ENCODE data around the gene PHTF2.

DNA sequence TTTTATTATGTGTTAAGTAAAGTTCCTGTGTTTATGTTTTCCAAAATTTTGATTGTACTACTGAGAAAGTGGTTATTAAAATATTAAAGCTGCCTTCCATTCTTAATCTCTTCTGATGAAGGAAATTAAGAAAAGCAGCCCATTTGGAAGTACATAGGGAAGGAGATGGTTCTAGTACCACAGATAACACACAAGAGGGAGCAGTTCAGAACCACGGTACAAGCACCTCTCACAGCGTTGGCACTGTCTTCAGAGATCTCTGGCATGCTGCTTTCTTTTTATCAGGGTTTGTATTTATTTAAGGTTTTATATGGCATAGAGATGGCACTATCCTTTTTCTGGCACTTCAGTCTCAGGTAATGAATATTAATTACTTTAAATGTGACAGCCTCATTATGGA lies 111.6 kb downstream of the PHTF2 start:
- TF ChIP-seq, protein P1, sequence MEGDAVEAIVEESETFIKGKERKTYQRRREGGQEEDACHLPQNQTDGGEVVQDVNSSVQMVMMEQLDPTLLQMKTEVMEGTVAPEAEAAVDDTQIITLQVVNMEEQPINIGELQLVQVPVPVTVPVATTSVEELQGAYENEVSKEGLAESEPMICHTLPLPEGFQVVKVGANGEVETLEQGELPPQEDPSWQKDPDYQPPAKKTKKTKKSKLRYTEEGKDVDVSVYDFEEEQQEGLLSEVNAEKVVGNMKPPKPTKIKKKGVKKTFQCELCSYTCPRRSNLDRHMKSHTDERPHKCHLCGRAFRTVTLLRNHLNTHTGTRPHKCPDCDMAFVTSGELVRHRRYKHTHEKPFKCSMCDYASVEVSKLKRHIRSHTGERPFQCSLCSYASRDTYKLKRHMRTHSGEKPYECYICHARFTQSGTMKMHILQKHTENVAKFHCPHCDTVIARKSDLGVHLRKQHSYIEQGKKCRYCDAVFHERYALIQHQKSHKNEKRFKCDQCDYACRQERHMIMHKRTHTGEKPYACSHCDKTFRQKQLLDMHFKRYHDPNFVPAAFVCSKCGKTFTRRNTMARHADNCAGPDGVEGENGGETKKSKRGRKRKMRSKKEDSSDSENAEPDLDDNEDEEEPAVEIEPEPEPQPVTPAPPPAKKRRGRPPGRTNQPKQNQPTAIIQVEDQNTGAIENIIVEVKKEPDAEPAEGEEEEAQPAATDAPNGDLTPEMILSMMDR (IDR thresholded peaks at IDR 0.05): no peak
- TF ChIP-seq POLR2A (IDR thresholded peaks at IDR 0.05): no peak
